ENCODE data around the gene PCDH9. TPM values are rescaled to one million over a fixed set of nuclear protein-coding genes. Genes with fewer than 3 reads are reported as not detected.

The PCDH9 gene
- total RNA-seq, 1 experiment from 2014 or later: 10.1 TPM

DNA sequence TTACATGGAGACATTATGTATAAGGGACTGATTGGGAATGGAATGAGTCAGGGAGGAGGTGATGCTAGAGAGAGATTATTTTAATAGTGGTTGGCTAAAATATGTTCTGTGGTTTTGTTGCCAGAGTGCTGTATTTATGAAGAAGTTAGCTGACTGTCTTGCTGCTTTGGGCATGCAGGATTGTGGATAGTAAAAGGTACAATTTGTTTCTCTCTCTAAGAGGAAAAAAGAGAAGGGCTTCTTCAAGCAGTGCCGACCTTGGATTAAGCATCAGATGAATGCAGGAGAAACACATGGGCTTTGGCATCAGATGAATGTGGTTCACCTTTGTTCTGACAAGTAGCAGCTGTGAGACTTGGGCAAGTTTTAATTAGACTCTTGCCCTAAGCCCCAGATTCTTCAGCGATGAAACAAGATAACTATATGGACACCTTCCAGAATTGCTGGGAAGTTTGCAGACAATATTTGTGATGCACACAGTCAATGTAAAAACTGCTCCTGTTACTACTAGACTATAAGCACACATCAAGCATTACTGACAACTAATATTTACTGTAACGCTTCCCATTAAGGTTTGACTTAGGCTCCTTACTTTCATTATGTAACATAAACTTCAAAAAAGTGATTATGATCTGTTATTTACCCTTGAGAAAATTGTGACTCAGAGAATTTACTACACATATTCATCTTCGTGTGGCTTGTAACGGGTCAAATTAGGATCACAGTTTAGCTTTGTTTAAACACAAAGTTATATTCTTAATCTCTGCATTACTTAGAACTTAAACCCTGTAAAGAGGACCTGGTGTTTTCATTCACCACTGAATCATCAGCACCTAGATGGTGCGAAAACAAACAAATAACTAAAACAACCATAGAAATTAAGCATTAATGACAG lies 824.0 kb downstream of the PCDH9 start:
- no TSS peak for BruUV-seq (replicated peaks)
- CTCF ChIA-PET: interaction anchor here (0.6 to 1.3 kb wide), 3 partner anchors 15 to 818 kb away, joined by 3 read pairs; no protein-coding TSS in a partner anchor
- intact Hi-C loops (cut with micrococcal nuclease): no loop called here
- DNase-seq (ENCODE audit: unreplicated experiment): peak; percentile 72
- no peaks in the 10 kb centered on the region for H3K36me3 Mint-ChIP-seq (ENCODE audit: insufficient read depth, unreplicated experiment)
- H3K27ac Mint-ChIP-seq (ENCODE audit: low read depth, unreplicated experiment): peak overlapping the region; percentile 50
- H3K9me3 Mint-ChIP-seq (ENCODE audit: unreplicated experiment): no peaks in the 10 kb centered on the region
- H3K4me1 Mint-ChIP-seq (ENCODE audit: insufficient read depth, unreplicated experiment): peaks cover 41% of the 10 kb centered on the region
- no peak overlapping the region for H3K4me3 Mint-ChIP-seq (ENCODE audit: unreplicated experiment)
- H3K27me3 Mint-ChIP-seq (ENCODE audit: insufficient read depth, unreplicated experiment): no peaks in the 10 kb centered on the region
- TF ChIP-seq, protein P1, sequence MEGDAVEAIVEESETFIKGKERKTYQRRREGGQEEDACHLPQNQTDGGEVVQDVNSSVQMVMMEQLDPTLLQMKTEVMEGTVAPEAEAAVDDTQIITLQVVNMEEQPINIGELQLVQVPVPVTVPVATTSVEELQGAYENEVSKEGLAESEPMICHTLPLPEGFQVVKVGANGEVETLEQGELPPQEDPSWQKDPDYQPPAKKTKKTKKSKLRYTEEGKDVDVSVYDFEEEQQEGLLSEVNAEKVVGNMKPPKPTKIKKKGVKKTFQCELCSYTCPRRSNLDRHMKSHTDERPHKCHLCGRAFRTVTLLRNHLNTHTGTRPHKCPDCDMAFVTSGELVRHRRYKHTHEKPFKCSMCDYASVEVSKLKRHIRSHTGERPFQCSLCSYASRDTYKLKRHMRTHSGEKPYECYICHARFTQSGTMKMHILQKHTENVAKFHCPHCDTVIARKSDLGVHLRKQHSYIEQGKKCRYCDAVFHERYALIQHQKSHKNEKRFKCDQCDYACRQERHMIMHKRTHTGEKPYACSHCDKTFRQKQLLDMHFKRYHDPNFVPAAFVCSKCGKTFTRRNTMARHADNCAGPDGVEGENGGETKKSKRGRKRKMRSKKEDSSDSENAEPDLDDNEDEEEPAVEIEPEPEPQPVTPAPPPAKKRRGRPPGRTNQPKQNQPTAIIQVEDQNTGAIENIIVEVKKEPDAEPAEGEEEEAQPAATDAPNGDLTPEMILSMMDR (IDR thresholded peaks at IDR 0.05; ENCODE audit: unreplicated experiment): no peak
- POLR2A ChIA-PET: interaction anchor here (0.7 to 1.4 kb wide), 5 partner anchors 19 to 251 kb away, joined by 3 to 5 read pairs (median 3); no protein-coding TSS in a partner anchor

DNA sequence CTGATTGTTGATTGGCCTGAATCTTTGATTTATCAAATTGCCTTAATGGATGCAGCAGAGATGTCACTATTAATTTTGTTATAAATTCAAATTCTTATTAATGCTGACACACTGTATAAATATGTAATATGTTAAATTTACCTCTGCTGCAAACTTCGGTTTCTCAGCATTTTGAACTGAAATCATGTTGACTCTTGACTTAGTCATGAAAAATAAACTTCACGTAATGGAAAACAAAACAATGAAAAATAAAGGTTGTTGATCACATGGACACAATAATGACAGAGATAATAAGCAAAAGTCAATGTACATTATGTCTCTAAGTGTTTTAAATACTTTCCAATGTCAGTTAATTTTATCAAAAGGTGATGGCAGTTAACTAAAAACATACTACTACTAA lies 827.6 kb downstream of the PCDH9 start:
- no peak overlapping the region for H3K4me3 Mint-ChIP-seq (ENCODE audit: unreplicated experiment)
- TF ChIP-seq, protein P1 (IDR thresholded peaks at IDR 0.05; ENCODE audit: unreplicated experiment): no peak
- no peaks in the 10 kb centered on the region for H3K27me3 Mint-ChIP-seq (ENCODE audit: insufficient read depth, unreplicated experiment)
- no peaks in the 10 kb centered on the region for H3K36me3 Mint-ChIP-seq (ENCODE audit: insufficient read depth, unreplicated experiment)
- H3K9me3 Mint-ChIP-seq (ENCODE audit: unreplicated experiment): no peaks in the 10 kb centered on the region
- ChIA-PET CTCF (no interaction called here), POLR2A (no interaction called here)
- H3K27ac Mint-ChIP-seq (ENCODE audit: low read depth, unreplicated experiment): no peak overlapping the region
- intact Hi-C loops (cut with micrococcal nuclease): no loop called here
- BruUV-seq (replicated peaks): no TSS peak
- DNase-seq (ENCODE audit: unreplicated experiment): no peak
- peaks cover 43% of the 10 kb centered on the region for H3K4me1 Mint-ChIP-seq (ENCODE audit: insufficient read depth, unreplicated experiment)

DNA sequence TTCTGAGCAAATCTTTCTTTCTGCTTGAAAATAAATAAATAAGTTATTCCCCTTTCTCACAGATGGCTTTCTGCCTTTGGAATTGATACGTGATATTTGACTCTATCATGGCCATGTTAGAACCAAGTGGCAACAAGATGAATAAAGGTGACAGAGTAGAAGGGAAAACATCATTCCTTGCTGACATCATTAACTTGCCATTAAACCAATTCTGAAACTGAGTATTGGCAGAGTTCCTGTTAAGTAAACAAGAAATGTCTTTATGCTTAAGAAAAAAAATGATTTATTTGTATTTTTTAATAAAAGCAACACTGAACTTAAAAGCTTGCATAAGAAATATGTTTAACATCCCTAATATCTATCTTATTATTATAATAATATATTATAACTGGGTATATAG lies 828.1 kb downstream of the PCDH9 start:
- Mint-ChIP-seq H3K4me1 (ENCODE audit: insufficient read depth, unreplicated experiment) (peaks cover 41% of the 10 kb centered on the region), H3K9me3 (ENCODE audit: unreplicated experiment) (no peaks in the 10 kb centered on the region), H3K36me3 (ENCODE audit: insufficient read depth, unreplicated experiment) (no peaks in the 10 kb centered on the region), H3K27me3 (ENCODE audit: insufficient read depth, unreplicated experiment) (no peaks in the 10 kb centered on the region), H3K4me3 (ENCODE audit: unreplicated experiment) (no peak overlapping the region), H3K27ac (ENCODE audit: low read depth, unreplicated experiment) (peak overlapping the region; percentile 30)
- TF ChIP-seq, protein P1 (IDR thresholded peaks at IDR 0.05; ENCODE audit: unreplicated experiment): no peak
- CTCF ChIA-PET: no interaction called here
- intact Hi-C loops (cut with micrococcal nuclease): no loop called here
- no TSS peak for BruUV-seq (replicated peaks)
- POLR2A ChIA-PET: no interaction called here
- no peak for DNase-seq (ENCODE audit: unreplicated experiment)

DNA sequence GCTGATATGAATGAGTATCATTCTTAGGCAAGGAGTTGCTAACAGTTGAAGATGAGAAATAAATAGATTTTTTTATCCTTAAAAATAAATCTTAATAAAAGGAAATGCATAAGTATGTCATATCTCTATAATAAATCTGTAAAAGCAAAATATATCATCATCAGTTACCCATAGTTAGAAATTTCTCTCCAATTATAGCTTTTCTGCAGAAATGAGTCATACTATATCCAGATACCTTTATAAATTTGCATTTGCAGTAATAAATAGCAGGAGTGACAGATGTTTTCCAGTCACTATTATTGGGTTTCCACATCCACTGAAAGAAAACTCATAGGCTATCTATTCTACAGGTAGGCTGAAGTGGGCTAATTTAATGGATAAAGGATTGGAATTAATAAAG lies 829.8 kb downstream of the PCDH9 start:
- H3K4me3 Mint-ChIP-seq (ENCODE audit: unreplicated experiment): no peak overlapping the region
- TF ChIP-seq, protein P1 (IDR thresholded peaks at IDR 0.05; ENCODE audit: unreplicated experiment): no peak
- intact Hi-C loops (cut with micrococcal nuclease): no loop called here

More for the DNA sequence above, 829.8 kb downstream of the PCDH9 start:
- DNase-seq (ENCODE audit: unreplicated experiment): no peak
- Mint-ChIP-seq H3K27me3 (ENCODE audit: insufficient read depth, unreplicated experiment) (no peaks in the 10 kb centered on the region), H3K36me3 (ENCODE audit: insufficient read depth, unreplicated experiment) (no peaks in the 10 kb centered on the region), H3K4me1 (ENCODE audit: insufficient read depth, unreplicated experiment) (peaks cover 25% of the 10 kb centered on the region), H3K27ac (ENCODE audit: low read depth, unreplicated experiment) (no peak overlapping the region), H3K9me3 (ENCODE audit: unreplicated experiment) (no peaks in the 10 kb centered on the region)
- POLR2A ChIA-PET: no interaction called here
- BruUV-seq (replicated peaks): no TSS peak
- CTCF ChIA-PET: no interaction called here

All from MCF 10A (cell line).